Heart right ventricle (tissue), 16 donors: ENCODE measurements around the gene CTNNA1. TPM values are rescaled to one million over a fixed set of nuclear protein-coding genes. Genes with fewer than 3 reads are reported as not detected.

Source experiments
- ATAC-seq, 8 donors: fragments of 200-7000 bp; cut with Tn5 transposase; one replicate each; pipeline ENCODE4 v1.9.1; 2020; ENCODE audit warnings: mild to moderate bottlenecking in 8 of 8, moderate library complexity in 8 of 8, moderate number of reproducible peaks in 1 of 8
- DNase-seq, 2 donors: peaks; one replicate each; pipeline ENCODE4 v3.0.0-alpha.2; 2020
- H3K27ac ChIP-seq, 10 donors: fragments of 200-600 bp; sonication (generic) in 2 of 10; one replicate each; pipeline versions ENCODE4 v1.5.0 to v1.8.0; 2020 to 2022; ENCODE audit warnings: mild to moderate bottlenecking in 3 of 10
- H3K27me3 ChIP-seq, 7 donors: fragments of 200-600 bp; one replicate each; pipeline ENCODE4 v1.8.0; 2021 to 2022; ENCODE audit warnings: mild to moderate bottlenecking in 2 of 7
- H3K36me3 ChIP-seq, 9 donors: fragments of 200-600 bp; sonication (generic) in 1 of 9; one replicate each; pipeline versions ENCODE4 v1.5.0 to v1.8.0; 2020 to 2022; ENCODE audit warnings: mild to moderate bottlenecking in 2 of 9
- H3K4me1 ChIP-seq, 9 donors: fragments of 200-600 bp; sonication (generic) in 1 of 9; one replicate each; pipeline versions ENCODE4 v1.5.0 to v1.8.0; 2020 to 2022; ENCODE audit warnings: mild to moderate bottlenecking in 4 of 9
- H3K4me3 ChIP-seq, 10 donors: fragments of 200-600 bp; sonication (generic) in 2 of 10; one replicate each; pipeline versions ENCODE4 v1.5.0 to v1.8.0; 2020 to 2022; ENCODE audit warnings: mild to moderate bottlenecking in 7 of 10, moderate library complexity in 2 of 10
- H3K9me3 ChIP-seq, 11 donors: fragments of 200-600 bp in 10 of 11; sonication (generic) in 2 of 11; one replicate each; pipeline versions ENCODE4 v1.5.0 to v1.8.0; 2013 to 2022; ENCODE audit warnings: mild to moderate bottlenecking in 2 of 11, control low read depth in 1 of 11, moderate library complexity in 1 of 11
- CTCF ChIP-seq, 9 donors: fragments of 200-600 bp; sonication (generic) in 2 of 9; IDR thresholded peaks; one replicate each; pipeline versions ENCODE4 v1.5.0 to v1.8.0; 2021 to 2022; ENCODE audit warnings: antibody characterized with exemption in 9 of 9, mild to moderate bottlenecking in 5 of 9, moderate library complexity in 1 of 9
- WGBS, 2 donors: extraction: QIAGEN DNeasy Blood & Tissue Kit; methylation state at CpG; one replicate each; pipeline ENCODE4 v1.1.7; 2013; ENCODE audit warnings: inconsistent platforms in 1 of 2; 5-methylcytosine and 5-hydroxymethylcytosine counted together
- intact Hi-C, 10 donors: fragments of 100-400 bp; cut with DNase I; formaldehyde crosslinking; loops; one replicate each; pipeline versions ENCODE4 v1.11.1 to v1.14.2; 2022
- polyA plus RNA-seq, 2 donors: library from polyadenylated mRNA; stranded (reverse); fragments of 200-250 nt; gene quantifications; one replicate each; pipeline ENCODE4 v1.2.3, GENCODE V29; 2013
- total RNA-seq, 10 donors: library from RNA; stranded (reverse); fragmentation: NEBNext Ultra II Directional in 3 of 10; extraction: Animal tissue kit (Norgen Biotek cat#: 25700) in 3 of 10; gene quantifications; one replicate each; pipeline versions ENCODE4 v1.2.1 to v1.2.4, GENCODE V29; 2021 to 2023
- donor health status: Arrhythmogenic right ventricular cardiomyopathy.
- donor health status: ischemic (EF 13 %, LVEDD 7.1; RV severe dilation, severe dysfunction).
- donor health status: healthy with polysubstance abuse.
- donor health status: DM: no; HTN: yes; CAD: no.
- donor health status: DM: no; HTN: no; CAD: no.
- donor health status: ischemic (EF 25% LVEDD 6.9; RV normal size, moderate dysfunction).
- donor health status: ischemic (EF 25% LVEDD 5.7; RV mildly dilated, moderate dysfunction).
- donor health status: healthy.
- donor health status: DM: yes; HTN: yes; CAD: no.
- donor health status: Ischemic cardiomyopathy.
- donor health status: ischemic (EF 35%, LVEDD 5.7; RV mildly dilated, moderate dysfunction).
- donor health status: nonischemic (EF 11% LVEDD 7.7; RV severe dilation, severe dysfunction).
- donor health status: DM: yes; HTN: yes; CAD: no.
- donor health status: PGD.
- donor health status: ischemic (EF 29% LVEDD 5.4; RV normal size, mild dysfunction).
- donor health status: nonischemic (EF 23%, LVEDD 6.1; RV moderate dilation, normal function).

CTNNA1 gene
- total and polyA plus RNA-seq, 12 donors: 128 to 416 (median 379) TPM

DNA sequence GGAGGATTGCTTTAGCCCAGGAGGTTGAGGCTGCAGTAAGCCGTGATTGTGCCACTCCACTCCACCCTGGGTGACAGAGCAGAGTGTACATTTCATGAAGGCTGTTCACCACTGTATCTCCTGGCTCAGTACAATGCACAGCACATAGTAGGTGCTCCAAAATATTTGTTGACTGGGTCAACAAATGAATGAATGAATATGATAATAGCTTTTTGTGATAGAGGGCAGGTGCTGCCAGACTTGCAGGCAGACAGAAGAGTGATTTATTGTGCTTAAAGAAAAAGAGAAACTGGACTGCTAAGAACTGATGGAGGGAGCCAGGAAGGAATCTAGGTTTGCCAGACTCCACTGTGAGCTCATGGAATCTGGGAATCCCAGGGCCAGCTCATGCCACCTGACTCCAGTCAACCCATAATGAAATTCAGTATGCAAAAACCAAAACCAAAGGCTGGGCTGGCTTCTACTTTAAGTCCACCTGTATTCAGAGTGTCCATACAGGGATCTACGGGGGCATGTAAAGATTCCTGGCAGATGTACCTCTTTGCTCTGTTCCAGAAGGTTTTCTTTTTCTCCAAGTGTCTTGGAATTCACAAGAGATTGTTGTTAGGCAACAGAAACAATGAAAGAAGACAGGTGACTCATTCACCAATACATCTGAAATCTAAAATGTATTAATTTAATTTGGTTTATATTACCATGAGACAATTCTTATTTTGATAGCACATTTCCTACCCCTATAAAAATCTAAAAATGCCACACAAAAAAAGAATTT lies 15.5 kb upstream of the CTNNA1 start:
- peaks cover 0 to 15% (median 0%) of the 10 kb centered on the region in 9 donors for H3K4me1 ChIP-seq
- no peaks in the 10 kb centered on the region for H3K9me3 ChIP-seq
- H3K36me3 ChIP-seq: no peaks in the 10 kb centered on the region
- no peak overlapping the region for H3K4me3 ChIP-seq
- intact Hi-C loops: loop anchor here in 1 of 10 donors (10.0 kb wide), 1 partner anchor 93 kb away; no protein-coding TSS in a partner anchor
- H3K27ac ChIP-seq: no peak overlapping the region
- no peak for DNase-seq
- WGBS, 2 donors: 90% methylated on average over 2 of the region's 2 CpGs
- H3K27me3 ChIP-seq: no peaks in the 10 kb centered on the region
- no peak for ATAC-seq
- TF ChIP-seq CTCF (IDR thresholded peaks at IDR 0.05): no peak

DNA sequence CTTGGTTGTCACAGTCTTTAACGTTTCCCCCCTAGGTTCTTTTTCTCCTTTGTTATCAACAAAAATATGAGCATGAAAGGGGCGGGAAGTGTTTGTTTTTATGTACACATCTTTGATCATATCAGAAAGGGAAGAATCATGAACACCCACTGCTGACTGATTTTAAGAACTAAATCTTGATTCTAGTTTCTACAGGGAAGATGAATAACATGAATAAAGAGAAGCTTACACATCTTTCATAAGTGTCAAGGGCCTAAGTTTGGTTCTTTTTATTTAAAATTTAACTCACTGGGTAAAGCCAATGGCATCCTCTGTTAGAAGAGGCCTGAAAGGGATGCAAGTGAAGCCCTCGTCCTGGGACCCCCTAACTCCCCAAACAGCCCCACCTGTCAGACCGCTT lies 14.8 kb upstream of the CTNNA1 start:
- Histone ChIP-seq H3K4me3 (no peak overlapping the region), H3K36me3 (no peaks in the 10 kb centered on the region), H3K27me3 (no peaks in the 10 kb centered on the region), H3K4me1 (peaks cover 0 to 17% (median 0%) of the 10 kb centered on the region in 9 donors), H3K9me3 (no peaks in the 10 kb centered on the region), H3K27ac (no peak overlapping the region)
- ATAC-seq: no peak
- intact Hi-C loops: loop anchor here in 1 of 10 donors (10.0 kb wide), 1 partner anchor 94 kb away; no protein-coding TSS in a partner anchor
- DNase-seq: no peak
- TF ChIP-seq CTCF (IDR thresholded peaks at IDR 0.05): no peak
- WGBS, 2 donors: 84 to 86% methylated on average over 4 of the region's 4 CpGs

- H3K27me3 ChIP-seq: no peaks in the 10 kb centered on the region
- H3K4me3 ChIP-seq: no peak overlapping the region
- no peaks in the 10 kb centered on the region for H3K36me3 ChIP-seq
- no peaks in the 10 kb centered on the region for H3K9me3 ChIP-seq
- ATAC-seq (no peak), DNase-seq (no peak)
- TF ChIP-seq CTCF (IDR thresholded peaks at IDR 0.05): no peak
- peaks cover 0 to 17% (median 0%) of the 10 kb centered on the region in 9 donors for H3K4me1 ChIP-seq
- 100% methylated on average over 1 of the region's 1 CpG for WGBS, 2 donors
- no peak overlapping the region for H3K27ac ChIP-seq
- intact Hi-C loops: loop anchor here in 1 of 10 donors (10.0 kb wide), 1 partner anchor 95 kb away; no protein-coding TSS in a partner anchor
Measured at GRCh38 chr5:138739938-138740337, 13.3 kb upstream of the CTNNA1 start.

GRCh38 chr5:138743484-138743883 lies 9.7 kb upstream of the CTNNA1 start:
- 79 to 84% methylated on average over 4 of the region's 4 CpGs for WGBS, 2 donors
- Histone ChIP-seq H3K36me3 (no peaks in the 10 kb centered on the region), H3K27ac (no peak overlapping the region), H3K27me3 (no peaks in the 10 kb centered on the region), H3K4me1 (peaks cover 0 to 17% (median 0%) of the 10 kb centered on the region in 9 donors), H3K4me3 (no peak overlapping the region), H3K9me3 (no peaks in the 10 kb centered on the region)
- ATAC-seq (no peak), DNase-seq (no peak)
- intact Hi-C loops: no loop called here
- no peak for TF ChIP-seq CTCF (IDR thresholded peaks at IDR 0.05)
